ENCODE results near the gene ADGRG3. TPM values are rescaled to one million over a fixed set of nuclear protein-coding genes. Genes with fewer than 3 reads are reported as not detected.
A peak's percentile ranks its signal among the peaks of the same experiment; 100 is the strongest.

The ADGRG3 gene
- total RNA-seq, 1 donor from 2014 or later: 0.87 TPM

- intact Hi-C loops (cut with DNase I): no loop called here
- ATAC-seq: no peak
- peak; percentile 37 for DNase-seq (ENCODE audit: missing footprints)
Observed at GRCh38 chr16:57738844-57739243, 70.7 kb downstream of the ADGRG3 start.

Other genes with a start within 250 kb of the ADGRG3 start
- gene CIAPIN1, start 220.9 kb upstream of the ADGRG3 start, total RNA-seq: 43.7 TPM
- gene COQ9, start 220.8 kb upstream of the ADGRG3 start, total RNA-seq: 215 TPM
- gene POLR2C, start 205.6 kb upstream of the ADGRG3 start, total RNA-seq: 37.1 TPM
- 8.4 TPM for gene DOK4, start 181.8 kb upstream of the ADGRG3 start, total RNA-seq
- gene CCDC102A, start 131.7 kb upstream of the ADGRG3 start, total RNA-seq: 10.9 TPM
- 0.32 TPM for gene ADGRG5, start 125.7 kb upstream of the ADGRG3 start, total RNA-seq
- gene ADGRG1, start 39.7 kb upstream of the ADGRG3 start, total RNA-seq: 23.1 TPM
- gene DRC7, start 26.5 kb downstream of the ADGRG3 start, total RNA-seq: not detected
- gene KATNB1, start 67.5 kb downstream of the ADGRG3 start, total RNA-seq: 8.5 TPM
- gene KIFC3, start 134.2 kb downstream of the ADGRG3 start, total RNA-seq: 55.3 TPM

Measured in Right ventricle myocardium inferior (tissue), 1 donor.